Fibroblast of pulmonary artery (primary cell): ENCODE results near the gene MIS12.

Experiments used
- DNase-seq: peaks from one replicate; pipeline ENCODE4 v3.0.0-alpha.2; 2010; ENCODE audit warnings: low read depth
- H3K4me3 ChIP-seq: replicated peaks from 2 replicates; pipeline ENCODE4 v1.5.1; 2011; ENCODE audit warnings: low read depth, mild to moderate bottlenecking, control low read depth, low read length, moderate library complexity
- TF ChIP-seq, protein P1 (sequence below): IDR thresholded peaks from 2 replicates; pipeline ENCODE4 v1.5.1; 2011; ENCODE audit warnings: mild to moderate bottlenecking, control low read depth, low read length, inconsistent platforms; ENCODE audit errors: missing control alignments

Gene MIS12

DNA sequence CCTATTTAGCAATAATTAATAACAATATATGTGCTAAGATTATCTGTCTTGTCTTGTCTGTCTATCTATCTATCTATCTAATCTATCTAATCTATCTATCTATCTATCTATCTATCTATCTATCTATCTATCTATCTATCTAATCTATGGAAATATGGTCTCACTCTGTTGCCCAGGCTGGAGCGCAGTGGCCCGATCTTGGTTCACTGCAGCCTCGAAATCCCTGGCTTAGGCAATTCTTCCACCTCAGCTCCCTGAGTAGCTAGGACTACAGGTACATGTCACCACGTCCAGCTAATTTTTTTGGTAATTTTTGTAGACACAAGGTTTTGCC is 44.7 kb downstream of the MIS12 start:
- H3K4me3 ChIP-seq, result no peak overlapping the region
- DNase-seq, result no peak
- TF ChIP-seq, protein P1, sequence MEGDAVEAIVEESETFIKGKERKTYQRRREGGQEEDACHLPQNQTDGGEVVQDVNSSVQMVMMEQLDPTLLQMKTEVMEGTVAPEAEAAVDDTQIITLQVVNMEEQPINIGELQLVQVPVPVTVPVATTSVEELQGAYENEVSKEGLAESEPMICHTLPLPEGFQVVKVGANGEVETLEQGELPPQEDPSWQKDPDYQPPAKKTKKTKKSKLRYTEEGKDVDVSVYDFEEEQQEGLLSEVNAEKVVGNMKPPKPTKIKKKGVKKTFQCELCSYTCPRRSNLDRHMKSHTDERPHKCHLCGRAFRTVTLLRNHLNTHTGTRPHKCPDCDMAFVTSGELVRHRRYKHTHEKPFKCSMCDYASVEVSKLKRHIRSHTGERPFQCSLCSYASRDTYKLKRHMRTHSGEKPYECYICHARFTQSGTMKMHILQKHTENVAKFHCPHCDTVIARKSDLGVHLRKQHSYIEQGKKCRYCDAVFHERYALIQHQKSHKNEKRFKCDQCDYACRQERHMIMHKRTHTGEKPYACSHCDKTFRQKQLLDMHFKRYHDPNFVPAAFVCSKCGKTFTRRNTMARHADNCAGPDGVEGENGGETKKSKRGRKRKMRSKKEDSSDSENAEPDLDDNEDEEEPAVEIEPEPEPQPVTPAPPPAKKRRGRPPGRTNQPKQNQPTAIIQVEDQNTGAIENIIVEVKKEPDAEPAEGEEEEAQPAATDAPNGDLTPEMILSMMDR, result no peak

DNA sequence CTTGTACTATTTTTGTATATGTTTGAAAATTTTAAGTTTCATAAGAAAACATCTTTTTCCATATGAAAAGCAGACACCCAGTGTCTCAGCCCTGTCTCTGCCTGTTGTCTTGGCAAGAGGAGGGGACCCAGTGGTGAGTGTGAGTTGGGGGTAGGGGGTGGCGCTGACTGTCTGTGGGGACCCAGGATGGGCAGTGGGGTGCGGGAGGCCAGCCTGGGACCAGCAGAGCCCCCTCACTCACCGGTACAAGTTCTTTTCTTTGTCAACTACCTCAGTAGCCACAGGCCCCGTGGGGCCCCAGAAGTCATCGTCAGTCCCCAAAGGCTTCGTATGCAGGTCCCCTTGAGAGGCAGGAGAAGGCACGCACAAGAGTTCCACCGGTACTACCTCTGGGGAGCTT is 46.2 kb downstream of the MIS12 start:
- no peak overlapping the region for H3K4me3 ChIP-seq
- no peak for DNase-seq
- TF ChIP-seq, protein P1, result no peak

DNA sequence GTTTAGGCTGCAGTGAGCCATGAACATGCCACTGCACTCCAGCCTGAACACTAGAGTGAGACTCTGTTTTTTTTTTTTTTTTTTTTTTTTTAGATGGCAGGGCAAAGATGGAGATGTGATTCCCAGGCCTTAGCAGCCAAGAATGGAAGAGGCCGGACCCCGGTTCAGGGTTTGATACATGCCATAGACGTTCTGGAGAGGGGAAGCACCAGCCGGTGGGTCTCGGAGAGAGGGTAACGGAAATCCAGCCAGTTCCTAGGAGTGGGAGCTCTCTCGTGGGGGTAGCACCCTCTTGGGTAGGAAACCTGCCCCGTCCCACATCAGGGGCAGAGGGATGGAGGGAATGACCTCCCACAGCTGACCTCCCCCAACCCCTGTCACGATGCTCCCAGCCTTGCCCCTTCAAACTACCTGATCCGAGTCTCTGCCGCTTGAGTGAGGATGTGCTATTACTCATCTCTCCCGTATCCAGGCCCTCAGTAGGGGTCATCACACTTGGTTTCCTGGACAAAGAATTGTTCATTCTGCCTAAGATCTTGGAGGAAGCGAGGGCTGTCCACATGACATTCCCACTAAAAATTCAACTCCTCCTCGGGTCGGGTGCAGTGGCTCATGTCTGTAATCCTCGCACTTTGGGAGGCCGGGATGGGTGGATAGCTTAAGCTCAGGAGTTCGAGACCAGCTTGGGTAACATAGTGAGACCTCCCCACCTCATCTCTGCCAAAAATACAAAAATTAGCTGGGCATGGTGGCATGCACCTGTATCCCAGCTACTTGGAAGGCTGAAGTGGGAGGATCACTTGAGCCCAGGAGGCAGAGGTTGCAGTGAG is 47.3 kb downstream of the MIS12 start:
- no peak for DNase-seq
- TF ChIP-seq, protein P1, result no peak

DNA sequence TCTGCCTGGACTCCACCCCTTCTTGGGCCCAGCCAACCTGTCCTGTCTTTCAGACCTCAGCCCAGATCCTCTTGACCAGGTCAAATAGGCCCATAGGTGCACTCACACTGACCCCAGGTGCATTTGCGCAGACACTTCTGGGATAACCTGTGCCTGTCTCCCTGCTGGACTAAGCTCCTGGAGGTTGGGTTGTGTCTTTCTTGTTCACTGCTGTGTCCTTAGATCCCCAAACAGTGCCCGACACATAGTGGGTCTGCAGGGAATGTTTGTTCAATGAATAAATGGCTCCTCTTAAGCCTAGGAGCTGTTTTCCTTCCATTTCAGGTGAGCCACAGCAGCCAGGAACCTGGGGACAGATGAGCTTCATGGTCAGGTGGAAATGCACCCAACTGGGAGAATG is 49.1 kb downstream of the MIS12 start:
- no peak overlapping the region for H3K4me3 ChIP-seq
- no peak for DNase-seq
- TF ChIP-seq, protein P1, result no peak

More for the DNA sequence above, 47.3 kb downstream of the MIS12 start:
- no peak overlapping the region for H3K4me3 ChIP-seq

DNA sequence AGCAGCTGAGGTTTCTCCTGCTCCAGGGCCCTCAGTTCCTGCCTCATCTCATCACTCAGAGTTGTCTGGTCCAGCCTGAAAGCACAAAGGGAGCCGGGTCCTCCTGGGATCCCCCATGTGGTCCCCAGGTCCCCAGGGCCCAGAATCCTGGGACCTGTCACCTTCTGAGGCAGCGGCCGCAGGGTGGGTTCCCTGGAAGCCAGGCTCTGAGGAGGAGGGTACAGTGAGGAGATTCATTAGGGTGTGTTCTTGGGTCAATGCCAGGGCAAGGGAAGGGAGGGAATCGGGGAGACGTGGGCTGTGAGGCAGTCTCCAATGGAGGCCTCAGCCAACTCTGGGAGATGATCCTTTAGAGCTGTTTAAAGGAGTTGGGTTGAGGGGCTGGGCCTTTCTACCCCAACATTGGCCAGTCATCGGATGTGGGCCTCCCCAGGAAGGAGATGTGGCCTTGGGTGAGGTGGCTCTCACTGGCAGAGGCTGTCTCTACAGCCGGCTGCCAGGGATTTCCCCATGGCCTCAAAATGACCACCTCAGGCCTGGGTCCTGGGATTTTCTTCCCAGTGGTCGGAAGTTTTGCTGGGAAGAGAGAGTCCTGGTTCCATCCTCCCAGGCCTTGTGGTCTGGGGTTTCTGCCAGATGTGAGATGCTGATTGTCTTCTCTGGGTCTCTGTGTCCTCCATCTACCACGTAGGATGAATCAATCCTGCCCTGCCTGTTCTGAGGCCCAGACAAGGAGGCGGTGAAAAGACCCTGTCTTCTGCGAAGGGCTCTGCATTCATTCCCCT is 50.7 kb downstream of the MIS12 start:
- H3K4me3 ChIP-seq, result no peak overlapping the region
- TF ChIP-seq, protein P1, result no peak
- DNase-seq, result peak; percentile 24

DNA sequence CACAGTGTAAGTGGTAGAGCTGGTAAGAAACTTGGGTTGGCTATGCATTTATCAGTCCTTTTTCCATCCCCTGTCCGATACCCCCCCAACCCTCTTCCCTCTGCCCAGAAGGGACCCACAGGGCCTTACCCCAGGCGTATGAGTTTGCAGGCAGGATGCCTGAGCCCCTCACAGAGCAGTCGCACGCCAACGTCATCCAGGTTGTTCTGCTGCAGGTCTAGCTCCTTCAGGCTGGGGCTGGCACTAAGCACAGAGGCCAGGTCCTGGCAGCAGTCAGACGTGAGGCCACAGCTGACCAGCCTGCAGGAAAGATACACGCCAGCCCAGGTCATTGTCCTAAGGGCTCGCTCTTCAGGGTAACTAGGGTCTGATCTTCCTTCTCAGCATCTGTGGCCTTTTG is 52.9 kb downstream of the MIS12 start:
- no peak overlapping the region for H3K4me3 ChIP-seq
- TF ChIP-seq, protein P1, result no peak
- DNase-seq, result no peak
